DOHH2 (cell line): ENCODE measurements around the gene SESN1.

Experiments
- H3F3A ChIP-seq: fragments of 200-600 bp; sonication (generic), shearing (Covaris generic); 2 replicates; pipeline ENCODE4 v1.6.0; 2016; ENCODE audit warnings: antibody characterized with exemption, mild to moderate bottlenecking; ENCODE audit not compliant: control insufficient read depth, insufficient read depth
- H3K27ac ChIP-seq: fragments of 200-600 bp; sonication (generic); 2 replicates; pipeline ENCODE4 v1.5.1; 2014; ENCODE audit warnings: low read depth, mild to moderate bottlenecking, low read length, moderate library complexity
- H3K27me3 ChIP-seq: fragments of 200-600 bp; sonication (generic); 2 replicates; pipeline ENCODE4 v1.6.1; 2014; ENCODE audit warnings: mild to moderate bottlenecking, low read length, mixed read lengths; ENCODE audit not compliant: control insufficient read depth
- H3K36me3 ChIP-seq: fragments of 200-600 bp; sonication (generic); 2 replicates; pipeline ENCODE4 v1.6.1; 2014; ENCODE audit warnings: mild to moderate bottlenecking, low read length, moderate library complexity, mixed read lengths; ENCODE audit not compliant: control insufficient read depth
- H3K4me1 ChIP-seq: fragments of 200-600 bp; sonication (generic); 2 replicates; pipeline ENCODE4 v1.6.1; 2014; ENCODE audit warnings: mild to moderate bottlenecking, low read length, mixed read lengths; ENCODE audit not compliant: control insufficient read depth
- H3K4me2 ChIP-seq: fragments of 200-600 bp; sonication (generic); 2 replicates; pipeline ENCODE4 v1.6.0; 2014; ENCODE audit warnings: mild to moderate bottlenecking, low read length, moderate library complexity
- H3K4me3 ChIP-seq: fragments of 200-600 bp; sonication (generic); 2 replicates; pipeline ENCODE4 v1.5.1; 2014; ENCODE audit warnings: mild to moderate bottlenecking, low read length, mixed read lengths
- H3K79me2 ChIP-seq: fragments of 200-600 bp; sonication (generic); 2 replicates; pipeline ENCODE4 v1.6.1; 2014; ENCODE audit warnings: mild to moderate bottlenecking, low read length, mixed read lengths; ENCODE audit not compliant: control insufficient read depth
- H3K9me2 ChIP-seq: fragments of 200-600 bp; sonication (generic); replicated peaks from 2 replicates; pipeline ENCODE4 v1.6.1; 2014; ENCODE audit warnings: mild to moderate bottlenecking, low read length, mixed read lengths; ENCODE audit not compliant: control insufficient read depth
- H3K9me3 ChIP-seq: fragments of 200-600 bp; sonication (generic); 2 replicates; pipeline ENCODE4 v1.6.1; 2014; ENCODE audit warnings: antibody characterized with exemption, low read length, mixed read lengths; ENCODE audit not compliant: control insufficient read depth, insufficient read depth
- H4K20me1 ChIP-seq: fragments of 200-600 bp; sonication (generic); 2 replicates; pipeline ENCODE4 v1.6.0; 2014; ENCODE audit warnings: low read depth, mild to moderate bottlenecking, antibody characterized with exemption, low read length, moderate library complexity; ENCODE audit not compliant: control insufficient read depth, insufficient read depth
- EZH2phosphoT487 ChIP-seq: fragments of 200-600 bp; sonication (generic); IDR thresholded peaks from 2 replicates; pipeline ENCODE4 v1.6.1; 2017; ENCODE audit warnings: borderline replicate concordance, mild to moderate bottlenecking, antibody characterized with exemption, low read length, moderate library complexity, mixed read lengths
- TF ChIP-seq, protein P1 (sequence below): fragments of 200-600 bp; sonication (generic); IDR thresholded peaks from one replicate; pipeline ENCODE4 v1.5.1; 2014; ENCODE audit warnings: antibody characterized with exemption, mild to moderate bottlenecking, low read depth, low read length; ENCODE audit not compliant: poor library complexity, severe bottlenecking

The SESN1 gene

GRCh38 chr6:109023356-109023925, 71.2 kb downstream of the SESN1 start:
- Histone ChIP-seq H4K20me1 (no peaks in the 10 kb centered on the region), H3K79me2 (no peaks in the 10 kb centered on the region), H3K27me3 (no peaks in the 10 kb centered on the region), H3K9me3 (no peaks in the 10 kb centered on the region), H3K4me1 (peaks cover 20% of the 10 kb centered on the region), H3K27ac (no peak overlapping the region), H3K4me3 (no peak overlapping the region), H3F3A (no peaks in the 10 kb centered on the region), H3K4me2 (peak overlapping the region; percentile 5; the same call in 1 of the 2 replicates), H3K9me2 (no peaks in the 10 kb centered on the region), H3K36me3 (no peaks in the 10 kb centered on the region)
- TF ChIP-seq EZH2phosphoT487, result no peak
- TF ChIP-seq, protein P1, sequence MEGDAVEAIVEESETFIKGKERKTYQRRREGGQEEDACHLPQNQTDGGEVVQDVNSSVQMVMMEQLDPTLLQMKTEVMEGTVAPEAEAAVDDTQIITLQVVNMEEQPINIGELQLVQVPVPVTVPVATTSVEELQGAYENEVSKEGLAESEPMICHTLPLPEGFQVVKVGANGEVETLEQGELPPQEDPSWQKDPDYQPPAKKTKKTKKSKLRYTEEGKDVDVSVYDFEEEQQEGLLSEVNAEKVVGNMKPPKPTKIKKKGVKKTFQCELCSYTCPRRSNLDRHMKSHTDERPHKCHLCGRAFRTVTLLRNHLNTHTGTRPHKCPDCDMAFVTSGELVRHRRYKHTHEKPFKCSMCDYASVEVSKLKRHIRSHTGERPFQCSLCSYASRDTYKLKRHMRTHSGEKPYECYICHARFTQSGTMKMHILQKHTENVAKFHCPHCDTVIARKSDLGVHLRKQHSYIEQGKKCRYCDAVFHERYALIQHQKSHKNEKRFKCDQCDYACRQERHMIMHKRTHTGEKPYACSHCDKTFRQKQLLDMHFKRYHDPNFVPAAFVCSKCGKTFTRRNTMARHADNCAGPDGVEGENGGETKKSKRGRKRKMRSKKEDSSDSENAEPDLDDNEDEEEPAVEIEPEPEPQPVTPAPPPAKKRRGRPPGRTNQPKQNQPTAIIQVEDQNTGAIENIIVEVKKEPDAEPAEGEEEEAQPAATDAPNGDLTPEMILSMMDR, result no peak

DNA sequence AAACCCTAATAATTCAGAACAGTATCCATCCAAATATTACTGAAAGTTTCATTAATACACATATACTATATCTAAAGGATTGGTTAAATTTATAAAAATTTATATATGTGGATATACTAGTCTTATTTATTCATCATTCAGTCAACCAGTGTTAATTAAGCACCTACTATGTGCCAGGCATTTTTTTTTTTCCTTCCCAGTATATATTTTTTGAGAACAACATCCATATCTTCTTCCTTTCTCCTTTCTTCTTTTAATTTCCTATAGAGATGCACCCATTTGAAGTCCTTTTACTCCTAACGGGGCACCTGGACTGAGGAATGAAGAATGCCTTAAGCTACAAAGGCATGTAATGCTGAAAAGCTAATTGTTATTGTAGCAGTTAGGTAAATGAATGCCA, 72.8 kb downstream of the SESN1 start:
- H3K27me3 ChIP-seq, result no peaks in the 10 kb centered on the region
- no peaks in the 10 kb centered on the region for H3F3A ChIP-seq
- peaks cover 20% of the 10 kb centered on the region for H3K4me1 ChIP-seq
- H3K9me2 ChIP-seq, result no peaks in the 10 kb centered on the region
- H4K20me1 ChIP-seq, result no peaks in the 10 kb centered on the region
- H3K4me2 ChIP-seq, result no peak overlapping the region
- no peaks in the 10 kb centered on the region for H3K79me2 ChIP-seq
- H3K9me3 ChIP-seq, result no peaks in the 10 kb centered on the region
- H3K36me3 ChIP-seq, result no peaks in the 10 kb centered on the region
- no peak overlapping the region for H3K27ac ChIP-seq
- no peak overlapping the region for H3K4me3 ChIP-seq
- TF ChIP-seq EZH2phosphoT487, result no peak
- TF ChIP-seq, protein P1, result no peak

GRCh38 chr6:109019911-109020310, 74.7 kb downstream of the SESN1 start:
- H3K9me2 ChIP-seq, result no peaks in the 10 kb centered on the region
- no peak overlapping the region for H3K4me3 ChIP-seq
- TF ChIP-seq EZH2phosphoT487, result no peak
- TF ChIP-seq, protein P1, result no peak
- H3K4me2 ChIP-seq, result no peak overlapping the region
- H3K9me3 ChIP-seq, result no peaks in the 10 kb centered on the region
- no peak overlapping the region for H3K27ac ChIP-seq
- no peaks in the 10 kb centered on the region for H3F3A ChIP-seq
- H4K20me1 ChIP-seq, result no peaks in the 10 kb centered on the region
- no peaks in the 10 kb centered on the region for H3K27me3 ChIP-seq
- no peaks in the 10 kb centered on the region for H3K36me3 ChIP-seq
- H3K4me1 ChIP-seq, result peaks cover 27% of the 10 kb centered on the region
- H3K79me2 ChIP-seq, result no peaks in the 10 kb centered on the region

- H3K9me2 ChIP-seq, result no peaks in the 10 kb centered on the region
- H4K20me1 ChIP-seq, result no peaks in the 10 kb centered on the region
- TF ChIP-seq EZH2phosphoT487, result no peak
- TF ChIP-seq, protein P1, result no peak
- peaks cover 8% of the 10 kb centered on the region for H3F3A ChIP-seq
- no peaks in the 10 kb centered on the region for H3K9me3 ChIP-seq
- H3K4me1 ChIP-seq, result peaks cover 37% of the 10 kb centered on the region
- H3K27me3 ChIP-seq, result no peaks in the 10 kb centered on the region
- H3K79me2 ChIP-seq, result no peaks in the 10 kb centered on the region
- no peak overlapping the region for H3K4me3 ChIP-seq
- no peaks in the 10 kb centered on the region for H3K36me3 ChIP-seq
- H3K27ac ChIP-seq, result no peak overlapping the region
- no peak overlapping the region for H3K4me2 ChIP-seq
Measured at GRCh38 chr6:109015176-109015575, 79.5 kb downstream of the SESN1 start.
